Measurements from ENCODE around the gene CCDC148.
"Not testable (repeated sequence)": the region's sequence is repeated elsewhere in the genome, so short reads cannot be mapped to it uniquely, and the experiment has no call there.

Gene CCDC148

DNA sequence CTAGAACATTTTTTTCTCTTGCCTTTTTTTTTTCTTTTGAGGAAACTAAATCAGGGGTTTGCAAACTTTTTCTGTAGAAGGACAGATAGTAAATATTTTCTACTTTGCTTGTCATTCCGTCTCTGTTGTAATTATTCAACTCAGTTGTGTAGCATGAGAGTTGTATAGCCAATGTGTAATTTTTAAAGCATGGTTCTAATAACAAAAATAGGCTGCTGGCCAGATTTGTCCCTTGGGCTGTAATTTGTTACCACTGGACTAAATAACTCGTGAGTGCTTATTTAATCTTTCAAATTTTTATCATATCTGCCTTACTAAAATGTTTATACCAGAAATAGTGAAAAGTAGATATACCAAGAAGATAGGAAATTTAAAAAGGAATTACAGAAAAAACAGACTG is 43.0 kb downstream of the CCDC148 start:
- DNase-seq = no peak

DNA sequence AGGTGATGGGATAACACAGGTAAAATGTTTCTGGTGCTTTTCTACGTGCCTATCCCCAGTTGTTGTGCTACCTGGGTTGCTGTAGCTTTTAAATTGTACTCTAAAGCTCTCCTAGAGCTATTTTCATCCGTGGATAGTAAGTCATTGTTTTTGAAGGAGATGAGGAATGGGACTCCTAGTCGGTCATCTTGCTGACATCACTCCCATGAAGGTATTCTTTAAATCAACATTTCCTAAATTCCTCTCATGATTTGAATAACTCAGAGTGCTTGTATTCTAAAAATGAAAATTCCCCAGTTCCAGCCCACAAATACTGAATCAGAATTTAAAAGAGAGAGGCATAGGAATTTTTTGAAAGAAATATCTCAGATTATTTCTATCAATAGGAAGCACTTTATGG is 44.3 kb downstream of the CCDC148 start:
- DNase-seq = no peak

DNA sequence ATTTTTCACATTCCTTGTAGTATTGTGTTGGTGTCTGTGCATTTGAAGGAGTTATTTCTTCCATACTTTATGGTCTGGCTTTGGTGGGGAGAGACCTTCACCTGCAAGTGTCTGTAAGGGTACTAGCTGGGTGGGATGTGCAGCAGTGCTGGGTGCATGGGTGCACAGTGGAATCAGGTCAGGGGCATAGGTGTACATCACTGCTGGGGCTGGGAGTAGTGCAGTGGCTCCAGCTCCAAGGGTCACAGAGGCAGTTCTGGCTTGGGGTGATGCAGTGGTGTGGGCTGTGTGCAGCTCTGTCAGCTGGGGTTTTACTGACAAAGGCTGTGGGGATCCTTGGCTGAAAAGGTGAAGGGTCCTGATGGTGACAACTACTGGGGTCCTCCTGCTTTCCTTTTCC is 44.8 kb downstream of the CCDC148 start:
- DNase-seq = no peak

DNA sequence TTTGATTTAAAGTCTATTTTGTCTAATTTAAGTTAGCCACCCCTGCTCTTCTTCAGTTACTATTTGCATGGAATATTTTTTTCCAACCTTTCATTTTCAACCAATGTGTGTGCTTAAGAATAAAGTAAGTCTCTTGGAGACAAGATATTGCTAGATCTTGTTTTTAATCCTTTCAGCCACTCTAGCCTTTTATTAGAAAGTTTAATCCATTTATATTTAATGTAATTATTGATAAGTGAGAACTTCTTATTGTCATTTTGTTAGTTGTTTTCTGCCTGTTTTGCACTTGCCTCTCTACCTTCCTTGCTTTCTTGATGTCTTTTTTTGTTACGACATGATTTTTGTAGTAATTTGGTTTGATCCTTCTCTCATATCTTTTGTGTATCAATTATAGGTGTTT is 46.4 kb downstream of the CCDC148 start:
- DNase-seq = no peak

DNA sequence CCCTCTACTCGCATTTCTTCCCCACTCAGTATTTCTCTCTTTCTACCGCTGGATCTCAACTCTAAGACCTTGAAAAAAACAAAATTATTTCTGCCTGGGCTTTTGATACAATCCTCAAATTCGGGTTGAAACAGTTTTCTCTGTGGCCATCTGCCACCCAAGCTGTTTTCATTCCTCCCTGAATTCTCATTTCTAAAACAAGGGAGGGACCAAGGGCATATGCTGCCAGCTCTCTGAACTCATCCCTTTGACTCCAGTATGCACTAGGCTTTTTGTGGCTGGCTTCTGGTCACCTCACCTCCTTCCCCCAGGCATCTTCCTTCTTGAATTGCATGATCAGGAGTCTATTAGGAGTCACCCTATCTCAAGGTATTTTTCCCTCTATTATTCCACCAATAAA is 49.5 kb downstream of the CCDC148 start:
- no peak for DNase-seq

DNA sequence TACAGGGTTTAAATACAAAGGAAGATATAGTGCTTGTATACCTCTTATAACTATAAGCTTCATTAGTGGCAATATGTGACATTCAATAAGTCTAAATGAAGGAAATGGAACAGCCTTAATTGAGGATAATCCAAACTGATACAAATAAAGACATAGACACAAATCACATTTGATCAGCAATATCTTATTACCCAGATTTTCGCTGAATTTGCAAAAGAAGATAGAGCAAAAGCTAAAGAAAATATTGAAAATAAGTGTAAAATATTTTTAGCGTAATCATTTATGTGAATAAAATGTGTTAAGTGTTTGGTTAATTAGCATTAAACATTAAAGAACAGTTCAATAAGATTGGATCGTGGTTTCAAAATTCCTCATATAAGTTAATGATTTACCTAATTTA is 51.2 kb downstream of the CCDC148 start:
- DNase-seq = no peak

DNA sequence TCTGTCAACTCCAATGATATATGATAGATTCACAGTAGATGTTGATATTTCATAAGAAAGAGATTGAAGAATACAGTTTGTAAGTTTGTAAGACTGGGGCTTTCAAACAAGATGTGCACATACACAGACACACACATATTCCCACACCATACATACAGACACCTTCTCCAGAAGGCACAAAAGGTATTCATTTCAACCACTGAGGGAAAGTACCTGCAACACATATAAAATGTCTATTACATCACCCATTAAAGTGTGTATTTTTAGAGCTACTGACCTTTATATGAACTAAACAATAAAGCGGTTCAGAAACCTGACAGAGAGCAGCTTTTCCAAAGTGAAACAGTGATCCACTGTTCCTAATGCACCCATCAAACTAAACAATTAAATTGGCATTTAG is 53.3 kb downstream of the CCDC148 start:
- DNase-seq = no peak

DNA sequence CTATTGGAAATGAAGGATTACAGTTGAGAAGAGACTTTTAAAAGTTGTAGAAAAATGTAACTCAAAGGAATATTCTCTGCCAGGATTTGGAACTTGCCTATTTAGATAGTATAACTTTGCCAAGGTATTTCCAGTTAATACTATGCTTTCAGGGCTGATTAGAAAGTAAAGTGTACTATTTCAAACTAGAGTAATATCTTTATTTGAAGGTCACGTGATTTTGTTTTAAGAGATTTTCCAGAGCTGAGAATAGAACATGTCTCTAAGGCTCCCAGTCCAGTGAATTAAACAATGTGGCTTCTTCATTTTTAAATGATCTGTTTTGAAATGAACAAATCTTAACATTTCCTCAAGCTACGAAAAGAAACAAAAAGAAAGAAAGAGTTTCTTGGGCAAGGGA is 53.9 kb downstream of the CCDC148 start:
- no peak for DNase-seq

DNA sequence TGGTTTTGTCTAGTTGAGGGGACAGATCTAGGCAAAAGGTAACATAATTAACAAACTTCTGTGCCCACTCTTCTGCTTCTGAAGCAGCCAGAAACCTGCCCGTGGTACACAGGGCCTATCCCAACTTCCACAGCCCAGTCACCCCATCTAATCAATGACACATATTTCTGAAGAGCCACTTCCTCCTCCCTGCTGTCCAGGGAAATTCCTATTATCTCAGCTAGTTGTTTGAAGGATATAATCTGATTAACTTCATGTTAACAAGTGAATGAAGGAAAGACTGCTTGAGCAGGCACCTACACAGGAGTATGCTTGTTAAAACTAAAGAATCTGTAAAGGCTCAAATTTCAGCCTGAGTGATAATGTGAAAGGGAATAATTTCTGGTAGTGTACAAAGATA is 61.4 kb downstream of the CCDC148 start:
- DNase-seq = no peak

DNA sequence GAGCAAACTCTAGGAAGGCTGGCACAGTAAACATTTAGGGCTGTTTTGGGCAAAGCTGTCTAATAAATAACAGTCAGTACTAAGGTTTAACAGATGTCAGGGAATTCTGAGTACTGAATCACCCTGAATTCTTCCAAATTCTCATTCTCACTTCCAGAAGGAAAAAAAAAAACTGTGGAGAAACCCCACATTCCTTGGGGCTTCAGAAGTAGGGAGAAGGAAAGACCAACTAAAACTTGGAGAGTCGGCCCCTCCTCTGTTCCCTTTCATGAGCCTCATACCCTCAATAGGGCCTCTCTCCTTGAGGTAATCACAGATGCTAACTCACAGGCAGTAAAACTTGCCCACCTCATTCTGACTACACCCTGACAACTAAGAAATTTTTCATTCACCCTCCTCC is 62.1 kb downstream of the CCDC148 start:
- DNase-seq = no peak

DNA sequence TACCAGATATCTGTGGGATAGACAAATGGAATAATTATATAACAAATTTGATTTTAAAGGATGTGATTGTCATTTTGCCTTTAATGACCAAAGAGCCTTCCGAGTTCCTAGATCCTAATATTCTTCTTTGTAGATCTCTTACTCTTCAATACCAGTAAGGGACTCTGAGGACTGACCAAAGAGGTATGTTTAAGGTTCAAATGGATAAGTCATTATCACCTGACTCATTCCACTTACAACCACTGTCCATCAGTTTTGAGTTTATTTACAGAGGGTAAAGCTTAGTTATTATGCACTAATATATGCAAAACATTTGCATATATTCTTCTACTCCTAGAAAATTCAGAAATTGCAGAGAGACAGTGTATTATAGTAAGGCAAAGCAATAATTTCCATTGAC is 62.7 kb downstream of the CCDC148 start:
- no peak for DNase-seq

DNA sequence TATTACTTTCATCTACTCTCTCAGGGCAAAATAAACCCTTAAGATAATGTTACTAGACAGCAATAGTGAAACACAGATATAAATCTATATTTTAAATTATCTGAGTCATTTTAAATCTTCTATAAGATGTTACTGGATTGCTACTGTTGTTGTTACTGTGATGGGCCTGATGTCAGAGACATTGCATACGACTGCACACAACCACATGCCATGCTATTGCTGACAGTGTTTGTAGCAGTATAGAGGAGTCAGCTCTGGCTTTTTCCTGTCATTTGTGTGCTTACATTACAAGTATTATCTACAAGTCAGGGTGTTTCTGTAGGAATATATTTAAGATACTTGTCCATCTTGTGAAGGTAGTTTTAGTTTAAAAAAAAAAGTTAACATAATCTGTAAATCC is 63.9 kb downstream of the CCDC148 start:
- no peak for DNase-seq

DNA sequence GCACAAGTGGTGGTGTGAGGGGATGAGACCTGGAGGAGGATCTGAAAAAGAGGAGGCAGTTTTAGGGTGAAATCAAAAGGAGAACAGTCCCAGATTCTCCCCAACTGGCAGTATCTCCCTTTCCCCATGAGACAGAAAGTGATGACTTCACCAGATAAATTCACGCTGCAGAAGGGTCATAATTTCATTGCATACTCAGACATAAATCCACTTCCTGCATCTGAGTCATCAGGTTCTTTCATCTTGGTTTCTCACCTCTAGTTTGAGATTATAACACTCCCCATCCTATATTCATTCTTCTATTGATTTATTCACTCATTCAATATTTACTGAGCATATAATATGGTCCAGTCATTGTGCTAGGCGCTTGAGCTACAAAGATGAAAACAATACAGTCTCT is 64.7 kb downstream of the CCDC148 start:
- peak in 1 of 5 donors; percentile 21 for DNase-seq

DNA sequence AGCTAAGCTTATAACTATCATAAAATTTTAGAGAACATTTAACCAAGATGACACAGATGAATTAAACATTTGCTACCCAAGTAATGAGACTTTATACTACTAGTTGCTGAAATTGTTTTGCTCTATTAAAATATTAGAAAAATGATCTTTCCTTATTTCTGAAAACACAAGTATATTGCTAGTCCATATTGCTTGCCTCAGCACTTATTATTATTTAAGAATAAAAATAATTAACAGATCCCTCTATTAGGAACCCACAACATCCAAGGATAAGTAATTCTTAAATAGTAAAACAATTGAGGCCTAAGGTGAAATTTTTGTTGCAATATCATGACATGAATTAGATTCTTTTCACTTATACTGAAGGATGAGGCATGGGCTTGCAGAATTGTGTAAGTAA is 65.2 kb downstream of the CCDC148 start:
- no peak for DNase-seq

DNA sequence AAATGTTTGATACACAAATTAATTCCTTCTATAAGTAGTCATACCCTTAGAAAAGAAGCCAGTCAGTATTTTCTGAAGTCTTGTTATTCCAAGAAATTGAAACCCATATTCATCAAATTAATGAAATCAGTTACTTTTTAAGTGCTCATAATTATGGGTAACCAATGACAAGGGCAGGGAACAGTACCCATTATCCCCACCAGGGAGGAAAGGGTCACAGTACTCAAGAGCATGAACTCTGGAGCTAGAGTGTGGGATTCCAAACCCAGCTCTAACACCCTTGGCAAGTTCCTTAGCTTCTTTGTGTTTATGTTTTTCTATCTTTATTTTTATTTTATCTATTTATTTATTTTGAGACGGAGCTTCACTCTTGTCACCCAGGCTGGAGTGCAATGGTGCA is 68.4 kb downstream of the CCDC148 start:
- no peak for DNase-seq

DNA sequence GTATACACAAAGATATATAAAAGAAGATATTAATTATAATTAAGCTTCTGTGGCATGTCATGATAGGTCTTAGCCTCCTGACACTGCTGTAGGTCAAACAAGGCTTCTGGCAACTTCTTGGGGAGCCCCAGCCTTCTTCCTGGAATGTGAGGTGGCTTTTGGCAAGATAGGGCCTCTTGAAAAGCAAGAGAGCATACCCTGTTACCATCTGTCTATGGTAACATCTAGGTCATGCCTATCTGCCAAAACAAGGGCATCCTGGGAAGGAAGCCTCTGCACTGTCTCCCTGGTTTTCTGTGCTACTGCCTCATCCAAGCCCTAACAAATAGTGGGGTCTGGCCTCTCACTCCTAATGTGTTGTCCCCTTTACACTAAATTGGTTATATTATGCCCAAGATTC is 70.9 kb downstream of the CCDC148 start:
- DNase-seq = no peak

DNA sequence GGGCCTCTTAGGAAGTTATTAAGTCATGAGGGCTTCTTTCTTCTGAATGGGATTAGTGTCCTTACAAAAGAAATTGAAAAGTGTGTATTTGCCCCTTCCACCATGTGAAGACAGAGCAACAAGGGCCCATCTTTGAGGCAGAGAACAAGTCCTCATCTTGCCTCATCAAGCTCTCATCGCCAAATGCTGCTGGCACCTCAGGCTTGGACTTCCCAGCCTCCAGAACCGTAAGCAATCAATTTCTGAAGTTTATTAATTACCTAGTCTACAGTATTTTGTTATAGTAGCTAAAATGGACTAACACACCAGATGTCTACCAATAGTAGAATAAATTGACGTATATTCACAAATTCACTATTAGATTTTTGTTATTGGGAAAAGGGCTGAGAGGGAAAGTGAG is 74.6 kb downstream of the CCDC148 start:
- no peak for DNase-seq

DNA sequence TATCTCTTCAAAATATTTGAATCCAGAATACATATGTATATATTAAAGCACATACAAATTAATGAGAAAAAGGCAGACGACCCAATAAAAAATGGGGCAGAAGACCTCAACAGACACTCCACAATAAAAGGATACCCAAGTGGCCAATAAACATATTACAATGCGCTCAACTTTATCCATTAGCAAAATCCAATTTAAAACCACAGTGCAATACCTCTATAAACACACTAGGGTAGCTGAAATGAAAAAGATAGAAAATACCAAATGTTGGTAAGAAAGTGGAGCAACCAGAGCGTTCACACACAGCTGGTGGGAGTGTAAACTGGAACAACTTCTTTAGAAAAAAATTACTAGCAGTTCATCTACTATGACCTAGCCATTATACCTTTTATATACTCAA is 75.3 kb downstream of the CCDC148 start:
- DNase-seq = no peak

DNA sequence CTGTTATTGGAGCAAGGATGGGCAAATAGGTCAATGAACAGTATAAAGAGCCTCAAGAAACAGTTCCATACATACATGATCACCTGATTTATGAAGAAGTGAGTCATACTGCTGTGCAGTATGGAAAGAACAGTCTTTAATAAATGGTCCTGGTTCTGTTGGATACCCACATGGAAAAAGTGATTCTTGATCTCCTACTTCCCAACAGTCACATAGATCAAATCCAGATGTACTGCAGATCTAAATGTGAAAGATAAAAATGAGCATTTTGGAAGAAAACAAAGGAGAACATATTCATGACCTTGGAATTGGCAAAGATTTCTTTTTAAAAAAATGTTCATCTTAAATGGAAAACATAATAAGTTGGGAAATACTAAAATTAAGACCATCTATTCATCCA is 75.8 kb downstream of the CCDC148 start:
- no peak for DNase-seq

DNA sequence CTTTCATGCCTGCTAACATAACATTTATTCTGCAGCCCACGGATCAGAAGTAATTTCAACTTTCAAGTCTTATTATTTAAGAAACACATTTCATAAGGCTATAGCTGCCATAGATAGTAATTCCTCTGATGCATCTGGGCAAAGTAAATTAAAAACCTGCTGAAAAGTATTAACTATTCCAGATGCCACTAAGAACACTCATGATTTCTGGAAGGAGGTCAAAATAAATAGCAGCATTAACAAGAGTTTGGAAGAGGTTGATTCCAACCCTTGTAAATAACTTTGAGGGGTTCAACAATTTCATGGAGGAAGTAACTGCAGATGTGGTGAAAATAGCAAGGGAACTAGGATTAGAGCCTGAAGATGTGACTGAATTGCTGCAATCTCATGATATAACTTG is 77.6 kb downstream of the CCDC148 start:
- no peak for DNase-seq

DNA sequence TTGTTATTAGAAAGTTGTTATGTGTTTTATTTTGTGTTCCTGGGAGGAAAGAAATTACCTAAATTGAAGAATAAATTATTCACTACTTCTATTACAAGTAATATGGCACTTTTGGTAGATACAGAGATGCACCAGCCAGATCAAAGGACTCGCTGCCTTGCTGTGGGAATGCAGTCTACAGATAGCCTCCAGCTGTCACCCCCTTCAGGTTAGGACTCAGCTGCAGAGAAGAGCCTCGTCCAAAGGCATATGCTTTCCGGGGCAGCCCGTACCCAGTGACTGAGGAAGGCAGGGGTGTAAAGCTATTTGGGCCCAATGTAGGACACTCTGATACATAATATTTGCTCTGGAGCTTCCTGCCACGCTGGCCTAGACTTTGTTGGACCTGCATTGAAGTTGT is 90.2 kb downstream of the CCDC148 start:
- DNase-seq = no peak

DNA sequence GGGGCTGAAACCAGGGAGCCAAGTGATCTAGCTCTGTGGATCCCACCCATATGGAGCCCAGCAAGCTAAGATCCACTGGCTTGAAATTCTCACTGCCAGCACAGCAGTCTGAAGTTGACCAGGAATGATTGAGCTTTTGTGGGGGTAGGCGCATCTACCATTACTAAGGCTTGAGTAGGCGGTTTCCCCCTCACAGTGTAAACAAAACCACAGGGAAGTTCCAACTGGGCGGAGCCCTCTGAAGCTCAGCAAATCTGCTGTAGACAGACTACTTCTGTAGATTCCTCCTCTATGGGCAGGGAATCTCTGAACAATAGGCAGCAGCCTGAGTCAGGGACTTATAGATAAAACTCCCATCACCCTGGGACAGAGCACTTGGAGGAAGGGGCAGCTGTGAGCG is 96.7 kb downstream of the CCDC148 start:
- no peak for DNase-seq

DNA sequence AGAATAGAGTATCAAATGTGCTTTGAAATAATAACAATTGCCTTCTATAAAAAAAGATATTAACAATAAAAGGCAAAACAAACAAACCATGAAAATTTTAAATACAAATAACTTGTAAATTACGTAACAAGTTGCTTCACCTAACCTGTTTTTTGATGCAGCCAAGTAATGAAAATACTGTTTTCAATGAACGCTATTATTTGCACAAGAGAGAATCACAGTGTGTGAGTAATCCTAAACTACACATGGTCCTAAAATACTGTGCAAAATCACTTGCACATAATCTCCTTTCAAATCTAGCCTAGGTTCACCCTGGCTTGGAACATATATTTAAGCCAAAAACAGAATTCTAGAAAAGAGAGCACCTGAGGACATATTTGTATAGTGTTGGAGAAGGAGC is 98.9 kb downstream of the CCDC148 start:
- DNase-seq = no peak

DNA sequence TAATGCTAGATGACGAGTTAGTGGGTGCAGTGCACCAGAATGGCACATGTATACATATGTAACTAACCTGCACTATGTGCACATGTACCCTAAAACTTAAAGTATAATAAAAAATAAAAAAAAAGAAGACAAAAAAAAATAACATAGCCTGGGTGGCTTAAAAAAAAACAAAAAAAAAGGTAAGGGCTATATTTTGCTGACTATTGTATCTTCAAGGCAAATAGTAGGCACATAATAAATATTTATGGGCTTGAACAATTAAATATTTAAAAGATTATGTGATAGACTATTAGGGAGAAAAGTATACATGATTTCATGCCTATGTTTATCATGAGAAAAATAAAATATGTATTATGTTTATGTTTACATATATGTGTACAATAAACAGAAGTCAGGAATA is 99.4 kb downstream of the CCDC148 start:
- no peak for DNase-seq

DNA sequence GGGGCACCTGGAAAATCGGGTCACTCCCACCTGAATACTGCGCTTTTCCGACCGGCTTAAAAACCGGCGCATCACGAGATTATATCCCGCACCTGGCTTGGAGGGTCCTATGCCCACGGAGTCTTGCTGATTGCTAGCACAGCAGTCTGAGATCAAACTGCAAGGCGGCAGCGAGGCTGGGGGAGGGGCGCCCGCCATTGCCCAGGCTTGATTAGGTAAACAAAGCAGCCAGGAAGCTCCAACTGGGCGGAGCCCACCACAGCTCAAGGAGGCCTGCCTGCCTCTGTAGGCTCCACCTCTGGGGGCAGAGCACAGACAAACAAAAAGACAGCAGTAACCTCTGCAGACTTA is 105.1 kb downstream of the CCDC148 start:
- DNase-seq = not testable (repeated sequence)

DNA sequence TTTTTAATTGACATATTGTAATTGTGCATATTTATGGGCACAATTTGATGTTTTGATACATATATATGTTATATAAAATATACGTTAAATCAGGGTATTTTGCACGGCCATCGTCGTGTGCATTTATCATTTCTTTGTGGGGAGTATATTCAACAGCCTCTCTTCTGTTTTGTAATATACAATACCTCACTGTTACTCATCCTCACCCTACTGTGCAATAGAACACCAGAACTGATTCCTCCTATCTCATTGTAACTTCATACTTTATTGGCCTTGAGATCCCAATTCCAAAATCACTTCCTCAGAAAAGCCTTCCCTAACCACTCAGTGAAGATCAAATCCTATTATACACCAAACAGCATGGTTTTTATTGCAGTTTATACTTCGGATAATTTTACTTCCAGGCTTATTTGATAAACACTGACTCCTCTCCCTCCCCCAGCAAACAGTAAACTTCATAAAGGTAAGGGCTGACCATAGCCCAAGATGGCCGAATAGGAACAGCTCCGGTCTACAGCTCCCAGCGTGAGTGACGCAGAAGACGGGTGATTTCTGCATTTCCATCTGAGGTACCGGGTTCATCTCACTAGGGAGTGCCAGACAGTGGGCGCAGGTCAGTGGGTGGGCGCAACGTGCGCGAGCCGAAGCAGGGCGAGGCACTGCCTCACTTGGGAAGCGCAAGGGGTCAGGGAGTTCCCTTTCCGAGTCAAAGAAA is 105.6 kb downstream of the CCDC148 start:
- not testable (repeated sequence) for DNase-seq
